ENCODE data around the gene SH3GL3. TPM values are rescaled to one million over a fixed set of nuclear protein-coding genes. Genes with fewer than 3 reads are reported as not detected.

SH3GL3 gene
- total and polyA plus RNA-seq, 2 of the 8 experiments (the other 6 are each of a cell fraction or from before 2014, with no cell fraction given) = 14.1 to 19.1 TPM

- TF ChIP-seq BACH1 (IDR thresholded peaks at IDR 0.05; ENCODE audit: low read length) (no peak), BRCA1 (IDR thresholded peaks at IDR 0.05; ENCODE audit: low read depth, low read length) (no peak), EGR1 (IDR thresholded peaks at IDR 0.05; ENCODE audit: borderline replicate concordance, low read depth, low read length) (peak; percentile 98), CTCF (IDR thresholded peaks at IDR 0.05; ENCODE audit: control extremely low read depth in 1 of 3, insufficient read depth in 1 of 3, low read depth in 1 of 3, low read length in 3 of 3) (peak; percentile 60 to 68 (median 66)), SAP30 (IDR thresholded peaks at IDR 0.05; ENCODE audit: insufficient read depth, insufficient replicate concordance, low read length) (no peak), CBX5 (IDR thresholded peaks at IDR 0.05; ENCODE audit: low read depth, low read length) (no peak), BCL11A (IDR thresholded peaks at IDR 0.05; ENCODE audit: low read depth in 2 of 2, low read length in 2 of 2) (no peak), MAFK (IDR thresholded peaks at IDR 0.05; ENCODE audit: low read depth, low read length) (no peak), POU5F1 (IDR thresholded peaks at IDR 0.05; ENCODE audit: low read depth, low read length) (0 out of 2 replicates have a peak, but pooled peaks have one; percentile 18), USF2 (IDR thresholded peaks at IDR 0.05; ENCODE audit: low read length) (no peak), SUZ12 (IDR thresholded peaks at IDR 0.05; ENCODE audit: low read length) (no peak), CREB1 (IDR thresholded peaks at IDR 0.05) (no peak), TAF1 (IDR thresholded peaks at IDR 0.05; ENCODE audit: low read depth, low read length) (0 out of 2 replicates have a peak, but pooled peaks have one; percentile 48), EZH2 (IDR thresholded peaks at IDR 0.05; ENCODE audit: low read depth, low read length, severe bottlenecking) (no peak), SIX5 (IDR thresholded peaks at IDR 0.05; ENCODE audit: low read depth, low read length) (no peak), RAD21 (IDR thresholded peaks at IDR 0.05 in 1 of 2, conservative IDR thresholded peaks at IDR 0.05 in 1 of 2; ENCODE audit: low read depth in 2 of 2, low read length in 2 of 2) (peak; percentile 78 to 85), GTF2F1 (IDR thresholded peaks at IDR 0.05; ENCODE audit: borderline replicate concordance, low read depth, low read length) (no peak), SP1 (IDR thresholded peaks at IDR 0.05; ENCODE audit: low read depth, low read length) (no peak), SRF (IDR thresholded peaks at IDR 0.05; ENCODE audit: low read depth, low read length) (no peak), CBX8 (IDR thresholded peaks at IDR 0.05; ENCODE audit: borderline replicate concordance, low read depth, low read length) (no peak)
These were observed at the start of gene SH3GL3 (continued) for GRCh38 chr15:83446904-83447709.

All from H1 (cell line).